Suprapubic skin (tissue), 4 donors: ENCODE data around the gene GAL3ST2. TPM values are rescaled to one million over a fixed set of nuclear protein-coding genes. Genes with fewer than 3 reads are reported as not detected.
A peak's percentile ranks its signal among the peaks of the same experiment; 100 is the strongest.
"Not testable (repeated sequence)": the region's sequence is repeated elsewhere in the genome, so short reads cannot be mapped to it uniquely, and the experiment has no call there.

ENCODE experiments used
- DNase-seq, 2 donors: peaks; one replicate each; pipeline ENCODE4 v3.0.0-alpha.2; 2019; ENCODE audit warnings: low spot score in 2 of 2
- H3K27ac ChIP-seq: fragments of 200-600 bp; sonication (generic); one replicate; pipeline ENCODE4 v1.5.1; 2019
- H3K27me3 ChIP-seq: fragments of 200-600 bp; sonication (generic); one replicate; pipeline ENCODE4 v1.5.1; 2019
- H3K36me3 ChIP-seq: fragments of 200-600 bp; sonication (generic); one replicate; pipeline ENCODE4 v1.5.1; 2019
- H3K4me1 ChIP-seq: fragments of 200-600 bp; sonication (generic); one replicate; pipeline ENCODE4 v1.5.1; 2019
- H3K4me3 ChIP-seq: fragments of 200-600 bp; sonication (generic); one replicate; pipeline ENCODE4 v1.5.1; 2019; ENCODE audit warnings: mild to moderate bottlenecking
- H3K9me3 ChIP-seq: fragments of 200-600 bp; sonication (generic); one replicate; pipeline ENCODE4 v1.5.1; 2019
- CTCF ChIP-seq, 2 donors: fragments of 200-600 bp in 1 of 2; fragments of 450-650 bp in 1 of 2; sonication (generic) in 1 of 2; IDR thresholded peaks; one replicate each; pipeline ENCODE4 v1.5.1; 2016 to 2019; ENCODE audit warnings: antibody characterized with exemption in 2 of 2, mild to moderate bottlenecking in 1 of 2, moderate library complexity in 1 of 2
- EP300 ChIP-seq: sonication (generic); formaldehyde crosslinking; IDR thresholded peaks from one replicate; pipeline ENCODE4 v1.6.1; 2017; ENCODE audit warnings: antibody characterized with exemption
- POLR2A ChIP-seq, 2 donors: fragments of 450-650 bp; IDR thresholded peaks; one replicate each; pipeline ENCODE4 v1.6.1; 2017; ENCODE audit warnings: antibody characterized with exemption in 2 of 2, mild to moderate bottlenecking in 2 of 2, moderate library complexity in 2 of 2
- POLR2AphosphoS5 ChIP-seq, 3 donors: sonication (generic); formaldehyde crosslinking; IDR thresholded peaks; one replicate each; pipeline ENCODE4 v1.6.1; 2017; ENCODE audit warnings: antibody characterized with exemption in 3 of 3
- WGBS: methylation state at CpG from one replicate; pipeline ENCODE4 v1.1.5; 2018; 5-methylcytosine and 5-hydroxymethylcytosine counted together
- total RNA-seq, 4 donors: library from RNA; depleted of rRNA; stranded (reverse); fragments of >200 nt; gene quantifications; one replicate each; pipeline ENCODE4 v1.1.0, GENCODE V29; 2016

The GAL3ST2 gene
- total RNA-seq, 4 donors from 2014 or later: not detected

GRCh38 chr2:241732513-241733186 lies 44.0 kb upstream of the GAL3ST2 start:
- peaks cover 31% of the 10 kb centered on the region for H3K4me1 ChIP-seq
- DNase-seq, H3K27me3 ChIP-seq, H3K27ac ChIP-seq, H3K9me3 ChIP-seq, H3K36me3 ChIP-seq, H3K4me3 ChIP-seq: not testable (repeated sequence)
- 36% methylated on average over 20 of the region's 26 CpGs for WGBS
- TF ChIP-seq CTCF (IDR thresholded peaks at IDR 0.05): peak in 1 of 2 donors; percentile 64

GRCh38 chr2:241733391-241734207 lies 43.0 kb upstream of the GAL3ST2 start:
- no peaks in the 10 kb centered on the region for H3K36me3 ChIP-seq
- DNase-seq: no peak
- TF ChIP-seq EP300 (no peak), POLR2A (IDR thresholded peaks at IDR 0.05) (no peak), POLR2AphosphoS5 (IDR thresholded peaks at IDR 0.05) (no peak), CTCF (IDR thresholded peaks at IDR 0.05) (no peak)
- no peaks in the 10 kb centered on the region for H3K27me3 ChIP-seq
- no peaks in the 10 kb centered on the region for H3K9me3 ChIP-seq
- no peak overlapping the region for H3K27ac ChIP-seq
- 76% methylated on average over 22 of the region's 23 CpGs for WGBS
- H3K4me1 ChIP-seq: peaks cover 36% of the 10 kb centered on the region
- peak overlapping the region; percentile 91 for H3K4me3 ChIP-seq

- peak overlapping the region; percentile 91 for H3K4me3 ChIP-seq
- TF ChIP-seq POLR2AphosphoS5 (IDR thresholded peaks at IDR 0.05): no peak
- no peak for TF ChIP-seq POLR2A (IDR thresholded peaks at IDR 0.05)
- TF ChIP-seq EP300: no peak
- TF ChIP-seq CTCF (IDR thresholded peaks at IDR 0.05): no peak
- DNase-seq: no peak
- no peaks in the 10 kb centered on the region for H3K36me3 ChIP-seq
- peaks cover 36% of the 10 kb centered on the region for H3K4me1 ChIP-seq
- 0% methylated on average over 4 of the region's 25 CpGs for WGBS
- H3K27ac ChIP-seq: peak overlapping the region; percentile 93
- no peaks in the 10 kb centered on the region for H3K9me3 ChIP-seq
- H3K27me3 ChIP-seq: no peaks in the 10 kb centered on the region
These were observed 42.5 kb upstream of the GAL3ST2 start for GRCh38 chr2:241734208-241734466.

- peak within 1 kb of the TSS; percentile 93 for H3K27ac ChIP-seq
- peak within 1 kb of the TSS; percentile 91 for H3K4me3 ChIP-seq
- DNase-seq: peak; percentile 96 to 97
- peaks cover 36% of the 10 kb centered on the region for H3K4me1 ChIP-seq
- H3K36me3 ChIP-seq: no peaks in the 10 kb centered on the region
- 2% methylated on average over 27 of the region's 98 CpGs for WGBS
- no peaks in the 10 kb centered on the region for H3K9me3 ChIP-seq
- TF ChIP-seq CTCF (IDR thresholded peaks at IDR 0.05) (no peak), POLR2A (IDR thresholded peaks at IDR 0.05) (peak in 1 of 2 donors; percentile 50), EP300 (no peak), POLR2AphosphoS5 (IDR thresholded peaks at IDR 0.05) (no peak)
- no peaks in the 10 kb centered on the region for H3K27me3 ChIP-seq
These were observed 42.0 kb upstream of the GAL3ST2 start, which contains the start of gene D2HGDH for GRCh38 chr2:241734467-241735208. Gene D2HGDH, plus strand, starts transcription at chr2:241734630. Its CDS starts 595 bp downstream, at chr2:241735225.

GRCh38 chr2:241736111-241736510 lies 40.5 kb upstream of the GAL3ST2 start:
- TF ChIP-seq POLR2AphosphoS5 (IDR thresholded peaks at IDR 0.05) (no peak), CTCF (IDR thresholded peaks at IDR 0.05) (no peak), POLR2A (IDR thresholded peaks at IDR 0.05) (no peak), EP300 (no peak)
- no peaks in the 10 kb centered on the region for H3K9me3 ChIP-seq
- H3K4me1 ChIP-seq: peaks cover 36% of the 10 kb centered on the region
- H3K4me3 ChIP-seq: no peak overlapping the region
- no peak overlapping the region for H3K27ac ChIP-seq
- 77% methylated on average over 3 of the region's 3 CpGs for WGBS
- no peaks in the 10 kb centered on the region for H3K27me3 ChIP-seq
- no peak for DNase-seq
- no peaks in the 10 kb centered on the region for H3K36me3 ChIP-seq
